ENCODE results near the gene GTF3C2. TPM values are rescaled to one million over a fixed set of nuclear protein-coding genes. Genes with fewer than 3 reads are reported as not detected.
"Not testable (repeated sequence)": the region's sequence is repeated elsewhere in the genome, so short reads cannot be mapped to it uniquely, and the experiment has no call there.

The GTF3C2 gene
- total and polyA plus RNA-seq, 10 donors: 27.5 to 73.8 (median 61.2) TPM

GRCh38 chr2:27303093-27304025 lies 53.2 kb downstream of the GTF3C2 start:
- TF ChIP-seq, protein P1, sequence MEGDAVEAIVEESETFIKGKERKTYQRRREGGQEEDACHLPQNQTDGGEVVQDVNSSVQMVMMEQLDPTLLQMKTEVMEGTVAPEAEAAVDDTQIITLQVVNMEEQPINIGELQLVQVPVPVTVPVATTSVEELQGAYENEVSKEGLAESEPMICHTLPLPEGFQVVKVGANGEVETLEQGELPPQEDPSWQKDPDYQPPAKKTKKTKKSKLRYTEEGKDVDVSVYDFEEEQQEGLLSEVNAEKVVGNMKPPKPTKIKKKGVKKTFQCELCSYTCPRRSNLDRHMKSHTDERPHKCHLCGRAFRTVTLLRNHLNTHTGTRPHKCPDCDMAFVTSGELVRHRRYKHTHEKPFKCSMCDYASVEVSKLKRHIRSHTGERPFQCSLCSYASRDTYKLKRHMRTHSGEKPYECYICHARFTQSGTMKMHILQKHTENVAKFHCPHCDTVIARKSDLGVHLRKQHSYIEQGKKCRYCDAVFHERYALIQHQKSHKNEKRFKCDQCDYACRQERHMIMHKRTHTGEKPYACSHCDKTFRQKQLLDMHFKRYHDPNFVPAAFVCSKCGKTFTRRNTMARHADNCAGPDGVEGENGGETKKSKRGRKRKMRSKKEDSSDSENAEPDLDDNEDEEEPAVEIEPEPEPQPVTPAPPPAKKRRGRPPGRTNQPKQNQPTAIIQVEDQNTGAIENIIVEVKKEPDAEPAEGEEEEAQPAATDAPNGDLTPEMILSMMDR (IDR thresholded peaks at IDR 0.05 in 8 of 11, conservative IDR thresholded peaks at IDR 0.05 in 3 of 11): peak; percentile 80 to 91 (median 86)
- TF ChIP-seq POLR2AphosphoS5 (IDR thresholded peaks at IDR 0.05) (no peak), POLR2A (IDR thresholded peaks at IDR 0.05) (no peak)
- Histone ChIP-seq H3K9me3 (no peaks in the 10 kb centered on the region), H3K4me3 (peak overlapping the region in 7 of 8 donors; percentile 13 to 59 (median 25)), H3K36me3 (peaks cover 0 to 6% (median 0%) of the 10 kb centered on the region in 6 donors), H3K4me1 (peaks cover 2 to 39% (median 25%) of the 10 kb centered on the region in 6 donors), H3K27ac (peak overlapping the region in 5 of 8 donors; percentile 36 to 67 (median 51)), H3K27me3 (replicated peaks in 1 of 7) (peaks cover 3 to 39% (median 32%) of the 10 kb centered on the region in 7 donors)
- WGBS, 5 donors: 21 to 33% (median 22%) methylated on average over 25 of the region's 25 CpGs
- DNase-seq: peak; percentile 47
- intact Hi-C loops (cut with DNase I; ENCODE audit: low total_unique reads): no loop called here

DNA sequence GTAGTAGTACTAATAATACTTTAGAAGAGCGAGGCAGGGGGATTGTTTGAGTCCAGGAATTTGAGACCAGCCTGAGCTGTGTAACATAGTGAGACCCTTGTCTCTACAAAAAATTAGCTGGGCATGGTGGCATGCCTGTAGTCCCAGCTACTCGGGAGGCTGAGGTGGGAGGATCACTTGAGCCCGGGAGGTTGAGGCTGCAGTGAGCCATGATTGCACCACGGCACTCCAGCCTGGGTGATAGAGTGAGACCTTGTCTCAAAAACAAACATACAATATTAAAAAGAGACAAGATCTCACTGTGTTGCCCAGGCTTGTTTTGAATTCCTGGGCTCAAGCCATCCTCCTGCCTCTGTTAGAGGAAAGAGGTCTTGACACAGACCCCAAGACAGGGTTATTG lies 56.0 kb downstream of the GTF3C2 start:
- 84 to 95% (median 90%) methylated on average over 4 of the region's 4 CpGs for WGBS, 5 donors
- H3K36me3 ChIP-seq; intact Hi-C loops (cut with DNase I; ENCODE audit: low total_unique reads); H3K4me3 ChIP-seq; H3K9me3 ChIP-seq; H3K27ac ChIP-seq: not testable (repeated sequence)
- H3K4me1 ChIP-seq: peaks cover 0 to 14% (median 5%) of the 10 kb centered on the region in 6 donors
- peaks cover 0 to 12% (median 7%) of the 10 kb centered on the region in 7 donors for H3K27me3 ChIP-seq (replicated peaks in 1 of 7)
- DNase-seq: peak; percentile 16

DNA sequence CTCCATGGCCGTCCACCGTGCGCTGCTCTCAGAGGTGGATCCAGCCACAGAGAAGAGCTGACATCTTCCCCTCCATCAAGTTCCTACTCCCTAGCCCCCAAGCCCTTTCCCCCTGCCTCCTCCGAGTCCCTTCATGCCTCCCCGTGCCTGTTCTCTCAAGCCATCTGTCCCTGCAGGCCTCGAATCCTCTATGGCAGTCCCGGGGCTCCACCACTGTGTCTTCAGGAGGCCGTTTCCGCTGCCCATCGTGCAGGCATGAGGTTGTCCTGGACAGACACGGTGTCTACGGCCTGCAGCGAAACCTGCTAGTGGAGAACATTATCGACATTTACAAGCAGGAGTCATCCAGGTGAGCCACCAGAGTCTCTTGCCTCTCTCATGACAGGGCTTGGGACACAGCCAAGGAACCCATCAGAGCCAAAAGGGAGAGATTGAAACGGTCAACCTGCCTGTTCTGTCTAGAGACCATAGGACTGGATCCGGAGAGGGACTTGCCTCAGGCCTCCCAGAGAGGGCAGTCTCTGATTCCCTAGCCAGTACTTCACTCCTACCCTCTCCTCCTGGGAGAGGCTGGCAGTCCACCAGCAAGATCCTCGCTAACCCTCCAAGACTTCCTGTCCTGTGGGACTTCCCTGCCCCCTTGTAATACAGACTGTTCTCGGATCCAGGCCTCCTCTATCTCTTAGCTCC lies 58.0 kb downstream of the GTF3C2 start:
- WGBS, 5 donors: 81 to 89% (median 86%) methylated on average over 17 to 18 of the region's 18 CpGs
- peaks cover 0 to 11% (median 5%) of the 10 kb centered on the region in 6 donors for H3K4me1 ChIP-seq
- H3K36me3 ChIP-seq: no peaks in the 10 kb centered on the region
- H3K27ac ChIP-seq: no peak overlapping the region
- no peaks in the 10 kb centered on the region for H3K9me3 ChIP-seq
- peak; percentile 62 for DNase-seq
- H3K27me3 ChIP-seq (replicated peaks in 1 of 7): no peaks in the 10 kb centered on the region
- TF ChIP-seq, protein P1 (IDR thresholded peaks at IDR 0.05 in 8 of 11, conservative IDR thresholded peaks at IDR 0.05 in 3 of 11): no peak
- no peak for TF ChIP-seq POLR2AphosphoS5 (IDR thresholded peaks at IDR 0.05)
- intact Hi-C loops (cut with DNase I; ENCODE audit: low total_unique reads): no loop called here
- H3K4me3 ChIP-seq: no peak overlapping the region

DNA sequence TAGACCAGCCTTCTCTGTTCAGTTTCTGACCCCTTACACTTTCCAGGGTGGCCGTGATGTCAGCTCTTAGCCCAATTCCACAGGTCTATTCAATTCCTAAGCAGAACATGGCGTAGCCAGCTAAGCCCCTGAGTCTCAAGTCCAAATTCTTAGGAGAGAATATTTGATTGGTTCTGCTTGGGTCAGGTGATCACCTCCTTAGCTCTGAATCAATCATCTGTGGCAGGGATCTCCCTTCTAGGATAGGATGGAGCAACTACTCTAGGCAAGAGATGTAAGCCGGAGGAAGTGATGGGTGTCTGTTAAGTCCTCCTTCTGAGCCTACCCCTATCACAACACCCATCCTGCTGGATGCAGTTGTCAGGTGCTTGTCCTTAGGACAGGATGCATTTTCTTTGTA lies 59.4 kb downstream of the GTF3C2 start:
- WGBS, 5 donors: 81 to 93% (median 88%) methylated on average over 3 of the region's 3 CpGs

DNA sequence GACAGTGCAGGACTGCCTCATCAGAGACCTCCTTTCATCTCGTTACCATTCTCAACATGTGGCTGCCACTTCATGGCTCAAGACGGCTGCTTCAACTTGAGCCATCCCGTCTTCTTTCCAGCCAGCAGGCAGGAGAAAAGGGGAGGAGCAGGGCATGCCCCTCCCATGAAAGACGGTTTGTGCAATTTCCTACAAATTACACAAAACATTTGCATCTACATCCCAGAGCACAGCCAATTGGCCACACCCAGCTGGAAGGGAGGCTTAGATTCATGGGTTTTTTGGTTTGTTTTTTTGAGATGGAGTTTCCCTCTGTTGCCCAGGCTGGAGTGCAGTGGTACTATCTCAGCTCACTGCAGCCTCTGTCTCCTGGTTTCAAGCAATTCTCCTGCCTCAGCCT lies 60.1 kb downstream of the GTF3C2 start:
- H3K9me3 ChIP-seq: no peaks in the 10 kb centered on the region
- no peaks in the 10 kb centered on the region for H3K36me3 ChIP-seq
- peak; percentile 16 for DNase-seq
- no peak overlapping the region for H3K4me3 ChIP-seq
- H3K27ac ChIP-seq: no peak overlapping the region
- peaks cover 0 to 8% (median 0%) of the 10 kb centered on the region in 7 donors for H3K27me3 ChIP-seq (replicated peaks in 1 of 7)
- no peaks in the 10 kb centered on the region for H3K4me1 ChIP-seq
- WGBS, 5 donors: 47 to 74% (median 62%) methylated on average over 4 of the region's 4 CpGs
- TF ChIP-seq, protein P1 (IDR thresholded peaks at IDR 0.05 in 8 of 11, conservative IDR thresholded peaks at IDR 0.05 in 3 of 11): no peak
- no peak for TF ChIP-seq POLR2AphosphoS5 (IDR thresholded peaks at IDR 0.05)
- no peak for TF ChIP-seq POLR2A (IDR thresholded peaks at IDR 0.05)
- intact Hi-C loops (cut with DNase I; ENCODE audit: low total_unique reads): no loop called here

More for the DNA sequence above, 59.4 kb downstream of the GTF3C2 start:
- no peak overlapping the region for H3K4me3 ChIP-seq
- H3K4me1 ChIP-seq: no peaks in the 10 kb centered on the region
- no peaks in the 10 kb centered on the region for H3K36me3 ChIP-seq
- H3K27ac ChIP-seq: no peak overlapping the region
- no peak for TF ChIP-seq POLR2AphosphoS5 (IDR thresholded peaks at IDR 0.05)
- no peak for DNase-seq
- peaks cover 0 to 1% (median 0%) of the 10 kb centered on the region in 7 donors for H3K27me3 ChIP-seq (replicated peaks in 1 of 7)
- H3K9me3 ChIP-seq: no peaks in the 10 kb centered on the region
- intact Hi-C loops (cut with DNase I; ENCODE audit: low total_unique reads): no loop called here

All from spleen (tissue), 11 donors.